HG02973 (cell line): ENCODE measurements around the gene ZNF385C.

ENCODE experiments used
- ATAC-seq: cut with Tn5 transposase; IDR thresholded peaks from one replicate; pipeline ENCODE4 v1.9.1; 2021; ENCODE audit warnings: moderate library complexity; ENCODE audit not compliant: unreplicated experiment

ZNF385C gene

DNA sequence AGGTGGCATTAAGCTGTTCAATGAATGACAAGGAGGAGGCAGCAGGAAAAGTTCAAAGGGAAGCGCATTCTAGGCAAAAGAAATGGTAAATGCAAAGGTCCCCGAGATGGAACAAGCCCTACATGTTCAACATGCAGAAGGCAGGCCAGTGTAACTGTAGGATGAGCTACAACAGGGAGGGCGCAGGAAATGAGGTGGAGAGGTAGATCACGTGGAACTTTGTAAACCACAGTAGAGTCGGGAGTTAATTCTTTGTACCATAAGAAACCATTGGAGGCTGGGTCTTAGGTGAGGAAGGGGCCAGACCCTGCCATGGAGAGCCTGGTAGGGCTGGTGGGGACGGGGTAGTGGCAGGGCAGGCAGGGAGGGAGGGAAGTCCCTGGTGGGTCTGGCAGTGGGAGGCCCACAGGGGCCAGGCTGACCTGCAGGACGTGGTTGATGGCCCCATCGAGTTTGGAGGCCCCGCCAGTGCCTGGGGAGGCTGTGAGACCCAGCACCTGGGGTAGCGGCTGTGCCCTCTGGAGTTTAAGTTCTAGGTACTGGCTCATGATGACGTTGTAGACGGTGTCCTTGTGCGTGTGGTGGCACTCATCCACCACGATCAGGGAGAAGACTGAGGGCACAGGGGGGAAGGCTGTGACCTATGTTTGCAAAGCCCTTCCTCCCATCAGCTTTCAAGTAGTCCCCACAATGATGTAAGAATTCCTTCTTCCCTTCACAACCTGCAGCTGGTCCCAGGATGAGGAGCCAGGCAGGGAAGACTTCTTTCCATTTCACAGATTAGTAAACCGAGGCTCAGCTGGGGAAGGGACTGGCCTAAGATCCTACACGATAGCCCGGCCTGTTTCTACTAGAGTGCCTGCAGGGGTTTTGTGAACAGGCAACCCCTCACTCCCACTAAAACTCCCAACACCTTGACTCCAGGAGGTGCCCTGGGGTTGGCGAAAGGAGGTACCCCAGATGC lies 12.3 kb upstream of the ZNF385C start:
- ATAC-seq: no peak

DNA sequence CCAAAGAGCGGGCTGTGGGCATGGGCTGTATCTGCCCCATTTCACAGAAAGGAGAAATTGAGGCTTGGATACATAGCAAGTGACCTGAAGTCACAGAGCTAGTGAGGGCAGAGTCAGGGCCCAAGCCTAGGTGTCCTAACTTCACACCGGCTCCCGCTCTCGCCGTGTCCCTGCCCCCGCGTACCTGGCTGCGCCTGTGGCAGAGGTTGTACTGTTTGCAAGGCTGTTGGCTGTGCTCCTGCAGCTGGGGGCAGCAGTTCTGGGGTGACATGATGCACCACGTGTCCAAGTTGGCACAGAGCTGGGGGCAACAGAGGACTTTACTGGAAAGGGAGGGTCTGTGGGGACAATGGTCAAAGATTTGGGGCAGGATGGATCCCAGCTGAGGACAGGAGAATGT lies 10.8 kb upstream of the ZNF385C start:
- ATAC-seq: no peak

DNA sequence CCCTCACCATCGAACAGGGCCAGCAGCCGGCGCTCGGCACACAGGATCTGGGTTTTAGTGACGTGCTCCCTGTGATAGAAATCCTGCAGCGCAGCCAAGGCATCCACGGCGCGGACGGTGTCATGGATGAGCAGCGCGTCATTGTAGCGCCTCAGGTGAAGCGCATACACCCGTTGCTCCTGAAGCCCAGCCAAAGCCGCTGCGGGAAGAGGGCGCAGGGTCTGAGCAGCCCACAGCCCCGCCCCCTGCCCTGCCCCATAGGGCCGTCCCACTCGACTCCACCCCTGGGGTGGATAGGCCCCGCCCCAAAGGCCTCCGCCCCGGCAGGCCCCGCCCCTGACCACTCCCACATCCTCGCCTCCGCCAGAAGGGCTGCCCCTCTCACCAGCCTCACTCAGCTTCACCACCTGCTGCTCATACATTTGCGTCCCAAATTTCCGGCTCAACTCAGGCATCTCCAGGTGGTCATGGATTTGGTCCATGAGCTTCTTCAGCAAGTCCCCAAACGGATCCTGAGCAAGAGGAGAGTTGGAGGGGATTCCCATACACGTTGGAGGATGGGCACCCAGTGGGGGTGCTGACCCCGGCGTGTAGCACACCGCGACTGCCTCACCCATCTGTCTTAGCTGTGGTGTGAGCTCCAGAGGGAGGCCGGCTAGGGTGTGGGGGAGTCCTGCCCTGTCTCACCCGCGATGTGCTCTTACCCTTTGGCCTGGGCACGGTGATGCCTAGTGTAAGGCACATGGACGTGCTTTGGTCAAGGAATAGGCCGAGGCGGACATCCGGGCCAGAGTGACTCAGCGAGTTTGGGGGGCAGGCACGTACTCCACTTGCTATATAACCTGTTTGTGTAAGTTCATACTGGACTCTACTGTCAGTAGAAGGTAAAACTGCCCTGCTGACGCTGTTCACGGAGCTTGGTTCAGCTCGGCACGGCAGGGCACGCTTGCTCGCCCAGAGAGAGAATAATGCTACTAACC lies 9.6 kb upstream of the ZNF385C start:
- ATAC-seq: peak; percentile 52

DNA sequence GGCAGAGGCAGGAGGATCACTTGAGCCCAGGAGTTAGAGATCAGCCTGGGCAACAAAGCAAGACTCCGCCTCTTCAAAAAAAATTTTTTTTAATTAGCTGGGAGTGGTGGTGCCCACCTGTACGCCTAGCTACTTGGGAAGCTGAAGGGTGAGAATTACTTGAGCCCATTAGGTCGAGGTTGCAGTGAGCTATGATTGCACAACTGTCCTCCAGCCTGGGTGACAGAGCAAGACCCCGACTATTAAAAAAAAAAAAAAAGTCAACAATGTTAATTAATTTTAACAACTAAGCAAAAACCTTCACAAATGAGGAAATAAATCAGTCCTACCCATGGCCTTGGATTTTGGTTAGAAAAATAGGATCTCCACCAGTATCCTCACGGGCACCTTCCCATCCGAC lies 8.9 kb upstream of the ZNF385C start:
- ATAC-seq: no peak

DNA sequence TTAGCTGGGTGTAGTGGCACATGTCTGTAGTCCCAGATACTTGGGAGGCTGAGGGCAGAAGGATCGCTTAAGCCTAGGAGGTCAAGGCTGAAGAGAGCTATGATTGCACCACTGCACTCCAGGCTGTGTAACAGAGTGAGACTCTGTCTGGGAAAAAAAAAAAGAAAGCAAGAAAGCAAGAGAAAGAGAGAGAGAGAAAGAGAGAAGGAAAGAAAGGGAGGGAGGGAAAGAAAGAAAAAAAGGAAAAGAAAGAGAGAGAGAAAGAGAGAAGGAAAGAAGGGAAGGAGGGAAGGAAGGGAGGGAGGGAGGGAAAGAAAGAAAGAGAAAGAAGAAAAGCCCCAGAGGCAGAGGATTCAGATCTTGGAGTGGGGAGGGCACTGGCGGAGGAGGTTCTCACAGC lies 7.7 kb upstream of the ZNF385C start:
- ATAC-seq: no peak

DNA sequence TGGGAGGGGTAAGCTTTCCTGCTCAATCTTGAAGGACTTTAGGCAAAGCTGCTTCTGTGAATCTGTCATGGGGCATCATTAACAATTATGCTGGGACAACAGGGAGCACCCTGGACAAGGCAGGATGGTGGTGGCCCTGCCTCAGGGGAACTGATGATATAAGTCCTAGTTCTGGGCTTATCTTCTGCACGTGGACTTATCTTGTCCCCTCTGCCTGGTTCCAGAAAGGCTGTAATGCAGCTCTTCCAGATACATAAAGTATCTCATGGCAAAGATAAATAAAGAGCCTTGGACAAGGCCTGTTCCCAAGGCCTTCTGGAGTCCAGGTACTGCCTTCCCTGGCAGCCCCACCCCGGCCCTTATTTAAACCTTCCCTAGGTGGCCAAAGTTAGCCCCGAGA lies 6.0 kb upstream of the ZNF385C start:
- ATAC-seq: no peak

DNA sequence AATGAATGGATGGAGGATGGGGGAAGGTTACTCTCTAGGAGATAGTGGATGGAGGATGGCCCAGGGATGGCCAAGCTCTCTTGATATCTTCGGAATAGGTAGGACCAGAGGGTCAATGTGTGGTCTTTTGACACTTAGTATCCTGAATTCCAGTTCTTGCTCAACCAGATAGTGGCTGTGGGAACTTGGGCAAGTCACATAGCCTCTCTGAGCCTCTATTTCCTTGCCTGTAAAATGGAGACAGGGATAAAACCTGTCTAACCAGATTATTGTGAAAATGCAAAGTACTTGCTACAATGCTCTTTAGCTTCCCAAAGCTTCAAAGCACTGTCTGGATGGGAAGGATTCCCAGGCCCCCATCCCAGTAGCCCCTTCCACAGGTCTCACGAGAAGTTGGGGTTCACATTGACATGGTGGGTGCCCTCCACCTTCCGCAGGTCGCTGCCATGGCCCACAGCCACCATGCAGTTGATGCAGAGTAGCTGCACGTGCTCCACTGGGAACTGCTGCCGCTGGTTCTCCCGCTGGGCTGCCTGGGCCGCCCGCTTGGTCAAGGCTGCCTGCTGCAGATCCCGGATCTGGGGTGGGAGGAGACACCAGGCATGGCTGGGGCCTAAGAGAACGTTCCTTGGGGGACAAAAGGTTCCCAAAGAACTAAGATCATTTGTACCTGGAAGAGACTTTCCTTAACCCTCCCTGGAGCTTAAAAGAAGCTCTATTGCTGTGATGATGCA lies 5.1 kb upstream of the ZNF385C start:
- no peak for ATAC-seq

DNA sequence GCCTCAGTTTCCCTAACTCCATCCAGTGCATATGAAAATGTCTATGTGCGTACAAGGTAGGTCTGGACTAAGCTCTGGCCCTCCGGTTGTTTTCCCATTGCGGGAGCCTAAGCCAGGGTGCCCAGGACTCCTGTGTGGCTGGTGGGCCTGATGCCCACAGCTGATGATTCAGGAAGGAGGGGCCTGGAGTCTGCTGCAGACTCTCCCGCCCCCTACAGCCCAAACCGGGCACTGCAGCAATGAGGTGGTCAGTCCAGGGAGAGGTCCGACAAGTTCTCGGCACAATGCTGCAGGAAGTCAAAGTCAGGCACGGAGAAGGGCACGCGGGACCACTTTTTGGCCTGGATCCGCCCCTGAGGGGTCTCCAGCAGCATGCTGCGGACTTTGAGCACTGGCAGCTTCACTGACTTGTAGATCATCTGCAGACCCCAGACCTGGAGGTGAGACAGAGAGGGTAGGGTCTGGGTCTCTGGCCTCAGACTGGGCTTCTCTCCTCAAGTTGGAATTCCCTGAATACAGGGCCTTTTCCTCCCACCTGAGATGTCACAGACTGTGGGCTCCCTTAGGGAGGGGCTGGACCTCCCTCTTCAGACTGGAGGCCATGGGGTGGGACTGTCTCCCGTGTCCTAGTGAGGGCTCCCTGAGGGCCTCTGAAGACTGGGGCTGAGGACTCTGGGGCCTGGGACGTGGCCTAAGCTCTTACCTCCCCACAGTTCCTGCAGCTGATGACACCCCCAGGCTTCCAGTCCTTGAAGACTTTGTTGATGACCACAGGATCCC lies 3.4 kb upstream of the ZNF385C start:
- no peak for ATAC-seq

DNA sequence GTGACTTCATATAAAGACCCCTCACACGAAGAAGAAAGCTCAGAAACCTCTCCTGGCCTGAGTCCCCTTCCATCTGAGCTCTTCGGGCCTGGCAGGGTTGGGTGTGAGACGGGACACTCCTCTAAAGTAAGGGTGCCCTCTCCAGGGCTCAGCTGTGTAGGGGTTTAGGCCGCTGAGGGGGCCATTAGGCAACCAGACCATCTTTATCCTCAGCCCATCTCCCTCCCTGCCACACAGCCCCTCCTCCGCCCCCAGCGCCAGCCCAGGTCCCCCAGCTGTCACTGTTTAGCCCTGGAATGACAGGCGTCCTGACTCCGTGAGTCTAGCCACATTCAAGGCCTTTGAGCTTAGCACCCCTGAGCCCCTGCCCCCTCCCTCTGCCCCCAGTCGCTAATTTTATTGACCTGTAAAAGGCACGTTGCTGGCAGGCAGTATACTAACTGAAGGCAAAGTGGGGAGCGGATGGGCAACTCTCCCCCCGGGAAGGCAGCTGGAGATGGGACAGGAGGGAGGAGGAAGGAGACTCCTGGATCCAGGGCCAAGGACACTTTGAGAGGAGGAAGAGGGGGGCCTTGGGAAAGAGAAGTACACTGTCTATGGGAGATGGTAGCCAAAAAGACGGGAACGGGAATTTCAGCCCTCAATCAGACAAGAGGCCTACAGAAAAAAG lies 592 bp upstream of the ZNF385C start:
- no peak for ATAC-seq

DNA sequence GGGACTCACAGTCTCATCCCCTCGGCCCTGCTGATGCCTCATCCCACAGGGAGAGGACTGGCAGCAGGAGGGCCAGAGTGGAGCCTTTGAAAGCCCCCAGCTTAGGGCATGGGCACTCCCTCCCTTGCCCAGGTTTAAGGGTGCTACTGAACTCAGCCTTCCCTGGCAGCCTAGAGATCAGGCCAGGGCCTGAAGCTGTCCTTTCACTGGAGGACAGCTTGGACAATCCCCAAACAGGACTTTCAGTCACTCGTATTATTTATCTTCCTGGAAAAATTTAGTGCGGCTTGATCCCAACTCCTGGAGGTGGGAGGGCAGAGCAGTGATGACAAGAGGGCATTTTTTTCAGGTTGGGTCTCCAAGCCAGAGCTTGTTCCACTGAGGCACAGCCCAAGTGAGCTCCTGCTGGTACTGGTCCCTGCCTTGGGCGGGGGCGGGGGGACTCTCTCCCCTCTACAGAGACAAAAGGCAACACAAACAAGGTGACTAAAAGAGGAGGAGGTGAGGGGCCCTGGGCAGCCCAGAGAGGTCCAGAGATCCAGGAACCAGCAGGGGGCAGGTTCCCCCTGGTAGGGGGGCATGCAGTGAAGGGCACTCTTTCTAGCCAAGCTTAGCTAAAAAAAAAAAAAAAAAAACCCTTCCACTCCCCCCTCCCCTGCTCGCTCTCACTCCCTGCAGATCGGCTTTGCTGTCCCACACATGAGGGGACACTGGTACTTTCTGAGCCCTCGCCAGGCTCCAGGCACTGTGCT lies 1.7 kb downstream of the ZNF385C start:
- no peak for ATAC-seq

DNA sequence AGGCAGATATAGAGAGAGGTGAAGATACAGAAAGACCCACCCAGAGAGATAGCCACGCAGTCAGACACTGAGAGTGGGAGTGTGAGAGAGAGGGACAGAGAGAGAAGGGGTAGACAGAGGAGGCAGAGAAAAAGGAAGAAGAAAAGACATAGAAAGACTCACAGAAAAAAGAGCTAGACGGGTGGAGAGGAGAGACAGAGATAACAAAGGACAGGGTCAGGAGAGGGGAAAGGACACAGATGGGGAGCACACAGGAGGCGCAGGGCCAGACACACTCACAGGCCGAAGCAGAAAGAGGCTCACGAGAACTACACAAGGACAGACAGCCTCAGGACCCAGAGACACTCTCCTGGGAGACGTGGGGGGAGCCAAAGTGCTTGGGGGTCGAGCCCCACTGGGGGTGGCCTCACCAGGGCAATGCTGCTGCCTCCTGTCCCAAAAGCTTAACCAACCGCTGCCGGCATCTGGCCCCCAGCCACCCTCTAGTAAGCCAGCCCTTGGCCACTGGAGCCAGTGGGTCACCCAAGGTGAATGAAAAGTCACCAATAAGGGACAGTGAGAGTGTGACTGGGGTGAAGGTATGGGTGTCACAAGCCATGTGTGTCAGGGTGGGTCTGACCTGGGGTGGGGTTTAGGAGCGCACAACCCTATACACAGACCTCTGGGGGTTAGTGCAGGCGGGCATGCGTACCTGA lies 3.8 kb downstream of the ZNF385C start:
- ATAC-seq: no peak

DNA sequence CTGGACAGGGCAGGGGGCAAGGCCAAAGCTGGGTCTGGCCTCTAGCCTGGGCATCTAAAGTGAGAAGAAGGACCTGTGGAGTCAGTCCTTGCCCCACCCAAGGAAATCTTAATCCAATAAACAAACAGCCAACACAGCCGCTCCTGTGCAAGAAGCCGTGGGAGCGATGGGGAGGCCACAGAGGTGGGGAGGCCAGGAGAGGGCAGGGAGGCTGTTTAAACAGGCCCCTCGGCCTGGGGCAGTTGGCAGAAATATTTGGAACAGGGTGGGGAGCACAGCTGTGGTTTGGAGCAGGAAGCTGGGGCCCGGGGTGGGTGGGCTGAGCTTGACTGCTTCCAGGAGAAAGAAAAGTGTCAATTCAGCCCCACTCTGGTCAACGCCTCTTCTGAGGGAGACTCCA lies 5.3 kb downstream of the ZNF385C start:
- no peak for ATAC-seq

DNA sequence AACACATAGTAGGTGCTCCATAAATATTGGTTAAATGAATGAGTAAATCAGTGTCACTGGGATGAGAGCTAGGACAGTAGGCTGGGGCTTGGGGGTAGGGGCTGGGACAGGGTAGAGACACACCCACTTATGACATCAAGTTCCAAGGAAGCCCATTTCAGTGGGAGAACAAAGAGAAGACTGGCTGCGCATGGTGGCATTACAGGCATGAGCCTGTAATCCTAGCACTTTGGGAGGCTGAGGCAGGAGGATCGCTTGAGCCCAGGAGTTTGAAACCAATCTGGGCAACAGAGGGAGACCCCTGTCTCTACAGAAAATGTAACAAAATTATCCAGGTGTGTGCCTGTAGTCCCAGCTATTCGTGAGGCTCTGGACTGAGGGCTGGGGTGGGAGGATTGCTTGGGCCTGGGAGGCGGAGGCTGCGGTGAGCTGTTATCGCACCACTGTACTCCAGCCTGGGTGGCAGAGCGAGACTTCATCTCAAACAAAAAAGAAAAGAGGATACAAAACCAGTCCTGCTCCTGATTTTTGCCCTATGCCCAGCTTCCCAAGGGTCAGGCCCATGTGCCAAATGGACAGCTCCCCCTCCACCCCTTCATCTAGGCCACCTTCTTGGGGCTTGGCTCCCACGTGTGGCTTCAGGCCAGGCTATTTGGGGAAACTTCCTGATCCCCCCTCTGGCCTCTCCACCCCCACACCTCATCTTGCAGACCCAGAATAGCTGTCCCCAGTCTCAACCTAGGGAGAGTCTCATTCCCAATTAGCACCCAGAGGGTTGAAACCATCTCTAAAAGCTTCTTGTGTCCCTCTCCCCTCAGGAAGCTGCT lies 7.1 kb downstream of the ZNF385C start:
- no peak for ATAC-seq

DNA sequence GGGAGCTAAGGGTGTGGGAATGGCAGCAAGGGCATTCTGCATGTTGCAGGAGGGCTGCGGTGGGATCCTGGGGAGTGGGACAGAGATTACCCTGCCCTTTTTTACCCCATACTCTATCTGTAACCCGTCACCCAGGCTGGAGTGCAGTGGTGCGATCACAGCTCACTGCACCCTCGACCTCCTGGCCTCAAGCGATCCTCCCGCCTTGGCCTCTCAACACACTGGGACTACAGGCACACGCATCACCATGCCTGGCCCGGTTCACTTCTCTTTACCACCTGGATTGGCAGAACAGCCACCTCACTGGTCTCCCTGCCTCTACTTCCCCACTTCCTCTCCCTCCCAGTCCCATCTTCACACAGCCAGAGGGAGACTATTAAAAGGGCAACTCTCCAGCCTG lies 9.5 kb downstream of the ZNF385C start:
- no peak for ATAC-seq

DNA sequence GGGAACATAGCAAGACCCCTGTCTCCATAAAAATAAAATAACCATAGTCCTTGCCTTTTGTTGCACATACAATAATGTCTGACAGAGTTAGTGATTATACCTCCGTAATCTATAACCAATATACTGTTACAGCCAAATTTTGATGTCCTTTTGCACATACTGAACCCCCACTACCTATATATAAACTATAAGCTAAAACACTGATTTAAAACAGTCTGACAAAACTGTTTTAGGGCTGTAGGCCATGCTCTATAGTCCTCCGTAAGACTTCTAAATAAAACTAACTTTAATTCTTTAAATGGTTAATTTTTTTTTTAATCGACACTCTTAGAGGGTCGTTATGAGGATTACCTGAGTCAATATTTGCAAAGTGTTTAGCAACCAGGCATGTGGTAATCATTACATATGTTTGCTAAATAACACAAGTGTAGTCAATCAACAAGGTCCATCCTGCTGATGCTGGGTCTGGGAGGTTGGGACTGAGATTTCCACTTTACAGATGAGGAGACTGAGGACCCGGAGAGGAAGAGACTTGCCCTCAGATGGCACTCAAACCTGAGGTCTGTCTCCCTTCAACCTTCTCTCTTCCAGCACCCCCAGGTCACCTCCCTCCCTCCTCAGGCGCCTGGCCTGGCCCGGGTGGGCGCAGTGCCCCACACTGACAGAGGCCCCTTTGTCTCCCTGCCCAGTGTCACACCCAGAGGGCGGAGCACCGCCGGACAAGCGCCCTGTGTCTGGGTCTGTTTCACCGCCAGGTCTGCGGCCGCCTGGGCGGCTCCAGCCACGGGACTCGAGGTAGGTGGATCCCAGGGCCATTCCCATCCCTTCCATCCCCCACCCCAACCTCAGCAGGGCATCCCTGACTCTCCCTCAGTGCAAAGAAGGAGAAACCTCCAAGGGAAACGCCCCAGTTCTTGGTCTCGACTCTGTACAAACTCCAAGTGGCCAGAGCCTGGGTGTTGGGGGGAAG lies 10.3 kb downstream of the ZNF385C start:
- ATAC-seq: no peak

DNA sequence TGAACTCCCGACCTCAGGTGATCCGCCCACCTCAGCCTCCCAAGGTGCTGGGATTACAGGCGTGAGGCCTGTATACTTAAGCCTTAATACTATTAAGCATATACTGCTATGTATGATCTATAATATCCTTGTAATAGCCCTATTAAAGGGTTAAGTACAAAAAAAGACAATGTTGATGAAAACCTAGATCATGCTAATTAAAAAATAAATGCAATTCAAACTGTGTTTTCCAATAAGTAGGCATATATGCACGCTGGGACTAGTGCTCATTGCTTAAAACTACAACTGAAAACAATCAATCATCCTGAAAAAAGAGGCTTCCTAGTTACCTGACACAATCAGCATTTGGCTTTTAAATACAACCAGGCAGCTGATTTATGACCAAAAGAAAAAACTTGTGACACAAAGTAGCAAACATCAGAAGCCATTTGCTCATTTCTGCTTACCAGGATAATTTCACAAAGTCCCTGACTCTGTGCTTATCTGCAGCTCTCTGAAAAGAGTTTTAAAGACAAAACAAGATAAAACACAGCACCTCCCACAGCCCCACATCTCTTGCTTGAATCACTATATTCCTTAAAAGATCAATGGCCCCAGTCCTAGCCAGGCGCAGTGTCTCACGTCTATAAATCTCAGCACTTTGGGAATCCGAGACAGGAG lies 11.1 kb downstream of the ZNF385C start:
- no peak for ATAC-seq
